ENCODE data around the gene PLA2G4E. TPM values are rescaled to one million over a fixed set of nuclear protein-coding genes. Genes with fewer than 3 reads are reported as not detected.

Gene PLA2G4E
- total RNA-seq, 1 experiment from 2014 or later, result not detected

DNA sequence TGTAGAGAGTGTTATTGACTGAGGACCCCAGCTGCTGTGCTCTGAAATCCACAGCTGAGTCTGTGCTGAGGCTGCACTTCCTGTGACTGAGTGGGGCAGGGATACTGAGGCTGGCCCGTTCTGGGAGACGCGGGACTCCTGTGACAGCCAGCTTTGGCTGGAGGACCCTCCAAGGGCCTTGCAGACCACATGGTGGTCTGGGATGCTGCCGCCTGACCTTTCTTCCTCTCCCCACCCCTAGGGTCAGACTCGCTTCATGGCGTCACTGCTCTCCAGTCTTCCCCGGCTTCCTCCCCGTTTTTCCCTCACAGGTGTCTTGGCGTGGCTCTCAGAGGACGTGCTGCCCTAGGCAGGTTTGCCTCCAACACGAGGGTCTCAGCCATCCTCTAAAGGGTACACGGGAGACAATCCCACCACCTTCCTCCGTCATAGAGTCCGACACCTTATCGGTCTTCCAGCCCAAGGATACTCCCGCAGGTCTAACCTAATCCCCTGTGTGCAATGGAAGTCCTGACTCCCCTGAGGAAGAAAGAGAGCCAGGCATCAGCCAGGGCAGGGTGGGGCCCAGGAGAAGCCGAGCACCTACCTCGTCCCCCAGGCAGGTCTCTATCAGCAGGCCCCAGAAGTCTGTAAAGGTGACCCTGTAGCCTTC, 28.6 kb downstream of the PLA2G4E start:
- DNase-seq (ENCODE audit: low read depth, low spot score) (no peak), ATAC-seq (no peak)
- H3K27me3 ChIP-seq (ENCODE audit: control insufficient read depth, insufficient read depth, low read length), result no peaks in the 10 kb centered on the region
- no peak for TF ChIP-seq POLR2AphosphoS5 (IDR thresholded peaks at IDR 0.05; ENCODE audit: low read depth, low read length)
- TF ChIP-seq, protein P1, sequence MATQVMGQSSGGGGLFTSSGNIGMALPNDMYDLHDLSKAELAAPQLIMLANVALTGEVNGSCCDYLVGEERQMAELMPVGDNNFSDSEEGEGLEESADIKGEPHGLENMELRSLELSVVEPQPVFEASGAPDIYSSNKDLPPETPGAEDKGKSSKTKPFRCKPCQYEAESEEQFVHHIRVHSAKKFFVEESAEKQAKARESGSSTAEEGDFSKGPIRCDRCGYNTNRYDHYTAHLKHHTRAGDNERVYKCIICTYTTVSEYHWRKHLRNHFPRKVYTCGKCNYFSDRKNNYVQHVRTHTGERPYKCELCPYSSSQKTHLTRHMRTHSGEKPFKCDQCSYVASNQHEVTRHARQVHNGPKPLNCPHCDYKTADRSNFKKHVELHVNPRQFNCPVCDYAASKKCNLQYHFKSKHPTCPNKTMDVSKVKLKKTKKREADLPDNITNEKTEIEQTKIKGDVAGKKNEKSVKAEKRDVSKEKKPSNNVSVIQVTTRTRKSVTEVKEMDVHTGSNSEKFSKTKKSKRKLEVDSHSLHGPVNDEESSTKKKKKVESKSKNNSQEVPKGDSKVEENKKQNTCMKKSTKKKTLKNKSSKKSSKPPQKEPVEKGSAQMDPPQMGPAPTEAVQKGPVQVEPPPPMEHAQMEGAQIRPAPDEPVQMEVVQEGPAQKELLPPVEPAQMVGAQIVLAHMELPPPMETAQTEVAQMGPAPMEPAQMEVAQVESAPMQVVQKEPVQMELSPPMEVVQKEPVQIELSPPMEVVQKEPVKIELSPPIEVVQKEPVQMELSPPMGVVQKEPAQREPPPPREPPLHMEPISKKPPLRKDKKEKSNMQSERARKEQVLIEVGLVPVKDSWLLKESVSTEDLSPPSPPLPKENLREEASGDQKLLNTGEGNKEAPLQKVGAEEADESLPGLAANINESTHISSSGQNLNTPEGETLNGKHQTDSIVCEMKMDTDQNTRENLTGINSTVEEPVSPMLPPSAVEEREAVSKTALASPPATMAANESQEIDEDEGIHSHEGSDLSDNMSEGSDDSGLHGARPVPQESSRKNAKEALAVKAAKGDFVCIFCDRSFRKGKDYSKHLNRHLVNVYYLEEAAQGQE (IDR thresholded peaks at IDR 0.05; ENCODE audit: insufficient read depth in 1 of 2, low read depth in 2 of 2, low read length in 1 of 2), result no peak
- TF ChIP-seq TCF7L2 (IDR thresholded peaks at IDR 0.05; ENCODE audit: low read depth, low read length), result no peak
- TF ChIP-seq, protein P2, sequence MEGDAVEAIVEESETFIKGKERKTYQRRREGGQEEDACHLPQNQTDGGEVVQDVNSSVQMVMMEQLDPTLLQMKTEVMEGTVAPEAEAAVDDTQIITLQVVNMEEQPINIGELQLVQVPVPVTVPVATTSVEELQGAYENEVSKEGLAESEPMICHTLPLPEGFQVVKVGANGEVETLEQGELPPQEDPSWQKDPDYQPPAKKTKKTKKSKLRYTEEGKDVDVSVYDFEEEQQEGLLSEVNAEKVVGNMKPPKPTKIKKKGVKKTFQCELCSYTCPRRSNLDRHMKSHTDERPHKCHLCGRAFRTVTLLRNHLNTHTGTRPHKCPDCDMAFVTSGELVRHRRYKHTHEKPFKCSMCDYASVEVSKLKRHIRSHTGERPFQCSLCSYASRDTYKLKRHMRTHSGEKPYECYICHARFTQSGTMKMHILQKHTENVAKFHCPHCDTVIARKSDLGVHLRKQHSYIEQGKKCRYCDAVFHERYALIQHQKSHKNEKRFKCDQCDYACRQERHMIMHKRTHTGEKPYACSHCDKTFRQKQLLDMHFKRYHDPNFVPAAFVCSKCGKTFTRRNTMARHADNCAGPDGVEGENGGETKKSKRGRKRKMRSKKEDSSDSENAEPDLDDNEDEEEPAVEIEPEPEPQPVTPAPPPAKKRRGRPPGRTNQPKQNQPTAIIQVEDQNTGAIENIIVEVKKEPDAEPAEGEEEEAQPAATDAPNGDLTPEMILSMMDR (IDR thresholded peaks at IDR 0.05), result no peak
- TF ChIP-seq SIN3A (IDR thresholded peaks at IDR 0.05; ENCODE audit: borderline replicate concordance, insufficient read depth, low read depth, low read length), result no peak
- POLR2A ChIA-PET, result no interaction called here
- H3K27ac ChIP-seq (ENCODE audit: low read length), result no peak overlapping the region
- intact Hi-C loops (cut with micrococcal nuclease; ENCODE audit: unreplicated experiment) (no loop called here), in situ Hi-C loops (cut with HindIII; ENCODE audit: low pct_unique_long_range_greater_than_20kb, low sequenced_read_pairs) (no loop called here)
- no peaks in the 10 kb centered on the region; the same call in 1 of the 2 replicates for H3K4me1 ChIP-seq (ENCODE audit: control insufficient read depth, insufficient read depth, low read length)
- no peak overlapping the region for H3K4me3 ChIP-seq (ENCODE audit: low read depth in 2 of 2, low read length in 2 of 2)
- CTCF ChIA-PET, result interaction anchor here (0.6 kb wide), 1 partner anchor 145 kb away, joined by 3 read pairs; no protein-coding TSS in a partner anchor
- no peaks in the 10 kb centered on the region for H3K9me3 ChIP-seq (ENCODE audit: control insufficient read depth, insufficient read depth, low read depth, low read length)
- BruUV-seq (replicated peaks), result no TSS peak
- no peaks in the 10 kb centered on the region for H3K36me3 ChIP-seq (ENCODE audit: control insufficient read depth, insufficient read depth, low read length)

DNA sequence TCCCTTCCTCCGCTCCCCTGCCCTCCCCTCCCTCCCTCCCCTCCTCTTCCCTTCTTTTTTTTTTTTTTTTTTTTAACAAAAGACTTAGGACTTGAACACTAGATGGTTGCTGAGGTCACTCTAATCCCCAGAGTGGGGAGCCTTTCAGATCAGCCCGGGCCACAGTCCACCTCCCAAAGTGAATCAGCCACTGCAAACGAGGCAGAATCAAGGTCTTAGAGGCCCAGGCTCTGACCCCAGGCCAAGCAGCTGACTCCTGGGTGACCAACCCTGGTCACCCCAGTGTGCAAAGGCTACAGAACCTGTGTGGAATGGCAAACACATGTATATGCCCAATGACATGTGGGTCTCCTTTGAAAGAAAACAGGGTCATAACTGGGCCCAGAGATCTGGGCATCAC, 30.2 kb downstream of the PLA2G4E start:
- no peaks in the 10 kb centered on the region for H3K36me3 ChIP-seq (ENCODE audit: control insufficient read depth, insufficient read depth, low read length)
- CTCF ChIA-PET, result interaction anchor here (0.9 to 1.6 kb wide), 2 partner anchors 63 to 66 kb away, joined by 3 to 9 read pairs; no protein-coding TSS in a partner anchor
- no peaks in the 10 kb centered on the region for H3K27me3 ChIP-seq (ENCODE audit: control insufficient read depth, insufficient read depth, low read length)
- no peak for ATAC-seq
- POLR2A ChIA-PET, result interaction anchor here (0.5 kb wide), 1 partner anchor 527 kb away, joined by 8 read pairs; no protein-coding TSS in a partner anchor
- no peaks in the 10 kb centered on the region for H3K9me3 ChIP-seq (ENCODE audit: control insufficient read depth, insufficient read depth, low read depth, low read length)
- H3K4me3 ChIP-seq (ENCODE audit: low read depth in 2 of 2, low read length in 2 of 2), result no peak overlapping the region
- no peaks in the 10 kb centered on the region; the same call in 1 of the 2 replicates for H3K4me1 ChIP-seq (ENCODE audit: control insufficient read depth, insufficient read depth, low read length)
- no peak for DNase-seq (ENCODE audit: low read depth, low spot score)
- intact Hi-C loops (cut with micrococcal nuclease; ENCODE audit: unreplicated experiment) (no loop called here), in situ Hi-C loops (cut with HindIII; ENCODE audit: low pct_unique_long_range_greater_than_20kb, low sequenced_read_pairs) (no loop called here)
- BruUV-seq (replicated peaks), result no TSS peak
- TF ChIP-seq, protein P2 (IDR thresholded peaks at IDR 0.05), result no peak
- TF ChIP-seq SIN3A (IDR thresholded peaks at IDR 0.05; ENCODE audit: borderline replicate concordance, insufficient read depth, low read depth, low read length) (no peak), POLR2AphosphoS5 (IDR thresholded peaks at IDR 0.05; ENCODE audit: low read depth, low read length) (no peak), TCF7L2 (IDR thresholded peaks at IDR 0.05; ENCODE audit: low read depth, low read length) (no peak)
- TF ChIP-seq, protein P1 (IDR thresholded peaks at IDR 0.05; ENCODE audit: insufficient read depth in 1 of 2, low read depth in 2 of 2, low read length in 1 of 2), result no peak
- H3K27ac ChIP-seq (ENCODE audit: low read length), result no peak overlapping the region
